H1 (cell line): ENCODE measurements around the gene SLC2A8. TPM values are rescaled to one million over a fixed set of nuclear protein-coding genes. Genes with fewer than 3 reads are reported as not detected.

Experiments used
- CTCF ChIA-PET: fragments of 300-600 bp; sonication (Branson Sonifier 250); formaldehyde crosslinking; loops from one replicate; lab custom pipeline; 2021; ENCODE audit not compliant: partially characterized antibody; lab: Charles Lee
- POLR2A ChIA-PET: fragments of 300-600 bp; sonication (Branson Sonifier 250); formaldehyde crosslinking; loops from one replicate; lab custom pipeline; 2021; ENCODE audit warnings: inconsistent platforms; ENCODE audit not compliant: partially characterized antibody; lab: Charles Lee
- DNase-seq, 2 experiments: peaks; one replicate each; pipeline versions ENCODE4 v3.0.0 to v3.0.0-alpha.2; 2010 to 2022; ENCODE audit warnings: low spot score in 2 of 2, low read depth in 1 of 2, mixed read lengths in 1 of 2
- FAIRE-seq: peaks from 2 replicates; lab custom pipeline; 2011; peaks lifted over from hg19 to GRCh38; lab: Jason Lieb, UNC
- H2AFZ ChIP-seq: 2 replicates; pipeline ENCODE4 v1.8.1; 2012; ENCODE audit warnings: low read length, inconsistent platforms
- H2AK5ac ChIP-seq: 2 replicates; pipeline ENCODE4 v1.6.1; 2013; ENCODE audit warnings: low read depth, low read length
- H2BK120ac ChIP-seq: replicated peaks from 2 replicates; pipeline ENCODE3; 2013; ENCODE audit warnings: low read depth, low read length, inconsistent platforms
- H2BK12ac ChIP-seq: 2 replicates; pipeline ENCODE4 v1.6.1; 2013; ENCODE audit warnings: low read depth, low read length
- H2BK15ac ChIP-seq: 2 replicates; pipeline ENCODE4 v1.6.1; 2013; ENCODE audit warnings: low read length
- H2BK20ac ChIP-seq: 2 replicates; pipeline ENCODE4 v1.6.1; 2013; ENCODE audit warnings: low read length
- H2BK5ac ChIP-seq: 2 replicates; pipeline ENCODE4 v1.6.1; 2013; ENCODE audit warnings: low read depth, low read length
- H3K14ac ChIP-seq: 2 replicates; pipeline ENCODE4 v1.6.1; 2013; ENCODE audit warnings: inconsistent platforms; ENCODE audit not compliant: insufficient read length
- H3K18ac ChIP-seq: 2 replicates; pipeline ENCODE4 v1.6.1; 2013; ENCODE audit warnings: low read length; ENCODE audit errors: extremely low read depth
- H3K23ac ChIP-seq: 2 replicates; pipeline ENCODE4 v1.6.1; 2013; ENCODE audit warnings: inconsistent platforms; ENCODE audit not compliant: insufficient read length
- H3K23me2 ChIP-seq: 2 replicates; pipeline ENCODE4 v1.6.1; 2013; ENCODE audit warnings: low read depth, low read length
- H3K27ac ChIP-seq: 2 replicates; pipeline ENCODE4 v1.6.1; 2011; ENCODE audit warnings: low read depth, low read length, inconsistent platforms
- H3K27me3 ChIP-seq, 4 experiments: replicated peaks in 1 of 4; 1 replicate in 1 of 4; 2 replicates in 3 of 4; pipeline versions ENCODE4 v1.6.1 to v1.8.1; 2011 to 2013; ENCODE audit warnings: low read length in 3 of 4, mild to moderate bottlenecking in 3 of 4, inconsistent platforms in 2 of 4, mixed read lengths in 2 of 4, moderate library complexity in 1 of 4; ENCODE audit not compliant: control insufficient read depth in 3 of 4, insufficient read depth in 3 of 4; ENCODE audit errors: extremely low read depth in 1 of 4
- H3K36me3 ChIP-seq, 4 experiments: 2 replicates each; pipeline versions ENCODE4 v1.6.1 to v1.8.1; 2011 to 2013; ENCODE audit warnings: mild to moderate bottlenecking in 4 of 4, low read length in 3 of 4, moderate library complexity in 2 of 4, control low read depth in 1 of 4, inconsistent platforms in 1 of 4; ENCODE audit not compliant: insufficient read depth in 4 of 4, control insufficient read depth in 2 of 4
- H3K4ac ChIP-seq: replicated peaks from 2 replicates; pipeline ENCODE3; 2013; ENCODE audit warnings: low read length, low read depth, mixed read lengths, inconsistent platforms; ENCODE audit not compliant: insufficient read length
- H3K4me1 ChIP-seq, 4 experiments: replicated peaks in 1 of 4; 1 replicate in 1 of 4; 2 replicates in 3 of 4; pipeline versions ENCODE4 v1.6.1 to v1.8.1; 2011 to 2013; ENCODE audit warnings: low read length in 3 of 4, inconsistent platforms in 2 of 4, mixed read lengths in 1 of 4; ENCODE audit not compliant: insufficient read depth in 4 of 4, control insufficient read depth in 3 of 4
- H3K4me2 ChIP-seq, 2 experiments: 2 replicates each; pipeline versions ENCODE4 v1.6.1 to v1.8.1; 2011 to 2013; ENCODE audit warnings: low read depth in 2 of 2, low read length in 2 of 2, control low read depth in 1 of 2, inconsistent platforms in 1 of 2, mild to moderate bottlenecking in 1 of 2; ENCODE audit not compliant: insufficient read depth in 1 of 2
- H3K4me3 ChIP-seq, 4 experiments: fragments of 200-600, 300-600 bp in 1 of 4; sonication (generic), shearing (Covaris generic), sonication (Bioruptor Twin) in 1 of 4; 2 replicates each; pipeline versions ENCODE4 v1.5.1 to v1.8.1; 2011 to 2016; ENCODE audit warnings: low read length in 4 of 4, low read depth in 3 of 4, control low read depth in 2 of 4, inconsistent platforms in 2 of 4, mild to moderate bottlenecking in 2 of 4, mixed read lengths in 1 of 4, moderate library complexity in 1 of 4; ENCODE audit not compliant: insufficient read depth in 2 of 4; ENCODE audit errors: extremely low read depth in 1 of 4
- H3K56ac ChIP-seq: replicated peaks from 2 replicates; pipeline ENCODE3; 2013; ENCODE audit warnings: low read depth, mild to moderate bottlenecking, mixed read lengths, low read length, inconsistent platforms; ENCODE audit not compliant: insufficient read length
- H3K79me1 ChIP-seq: 2 replicates; pipeline ENCODE4 v1.6.1; 2013; ENCODE audit warnings: low read depth, low read length, control low read depth
- H3K79me2 ChIP-seq, 2 experiments: 2 replicates each; pipeline versions ENCODE4 v1.6.1 to v1.8.1; 2012 to 2013; ENCODE audit warnings: low read length in 2 of 2, mild to moderate bottlenecking in 2 of 2, inconsistent platforms in 1 of 2; ENCODE audit not compliant: insufficient read depth in 2 of 2, control insufficient read depth in 1 of 2
- H3K9ac ChIP-seq, 4 experiments: replicated peaks in 1 of 4; 1 replicate in 1 of 4; 2 replicates in 3 of 4; pipeline versions ENCODE4 v1.6.1 to v1.8.1; 2011 to 2013; ENCODE audit warnings: low read depth in 3 of 4, low read length in 3 of 4, control low read depth in 2 of 4, mild to moderate bottlenecking in 2 of 4, moderate library complexity in 2 of 4, inconsistent platforms in 1 of 4; ENCODE audit errors: extremely low read depth in 1 of 4
- H3K9me3 ChIP-seq, 2 experiments: 2 replicates each; pipeline versions ENCODE4 v1.6.1 to v1.8.1; 2012 to 2013; ENCODE audit warnings: mild to moderate bottlenecking in 2 of 2, moderate library complexity in 2 of 2, control low read depth in 1 of 2, inconsistent platforms in 1 of 2, low read depth in 1 of 2, low read length in 1 of 2, mixed read lengths in 1 of 2; ENCODE audit not compliant: insufficient read depth in 2 of 2
- H4K20me1 ChIP-seq, 2 experiments: replicated peaks in 1 of 2; 2 replicates each; pipeline versions ENCODE3 to v1.8.1; 2011 to 2013; ENCODE audit warnings: inconsistent platforms in 2 of 2, low read length in 2 of 2, mild to moderate bottlenecking in 1 of 2; ENCODE audit not compliant: insufficient read depth in 2 of 2, control insufficient read depth in 1 of 2
- H4K5ac ChIP-seq: 2 replicates; pipeline ENCODE4 v1.6.1; 2013; ENCODE audit warnings: low read length, low read depth, mixed read lengths, inconsistent platforms; ENCODE audit not compliant: insufficient read length
- H4K8ac ChIP-seq: 2 replicates; pipeline ENCODE4 v1.8.0; 2013; ENCODE audit warnings: mild to moderate bottlenecking, moderate library complexity, low read length, inconsistent platforms; ENCODE audit not compliant: insufficient read depth; ENCODE audit errors: extremely low read depth
- H4K91ac ChIP-seq: replicated peaks from 2 replicates; pipeline ENCODE3; 2013; ENCODE audit warnings: low read length, mixed read lengths, inconsistent platforms; ENCODE audit not compliant: insufficient read length
- CBX8 ChIP-seq: fragments of 300-800, 300-1000 bp; sonication (generic); IDR thresholded peaks from 2 replicates; pipeline ENCODE4 v1.7.1; 2016; ENCODE audit warnings: low read depth, low read length, borderline replicate concordance
- RBBP5 ChIP-seq: IDR thresholded peaks from 2 replicates; pipeline ENCODE4 v1.7.1; 2012; ENCODE audit warnings: low read depth, mild to moderate bottlenecking, inconsistent platforms, low read length, moderate library complexity, borderline replicate concordance
- RFX5 ChIP-seq: IDR thresholded peaks from 2 replicates; pipeline ENCODE4 v1.6.1; 2011; ENCODE audit warnings: low read depth, low read length, improper control_type of control experiment, borderline replicate concordance
- WGBS, 2 experiments: shearing (Covaris generic) in 1 of 2; methylation state at CpG; one replicate each; pipeline versions ENCODE4 v1.1.6 to v1.1.7; 2013 to 2015; ENCODE audit warnings: low lambda C conversion rate in 2 of 2, mixed read lengths in 2 of 2, inconsistent platforms in 1 of 2, low coverage in 1 of 2, missing lambda C conversion rate in 1 of 2; ENCODE audit not compliant: insufficient replicate concordance in 2 of 2, insufficient coverage in 1 of 2, insufficient read length in 1 of 2; ENCODE audit errors: extremely low coverage in 1 of 2, missing lambda C conversion rate in 1 of 2; 5-methylcytosine and 5-hydroxymethylcytosine counted together
- polyA plus RNA-seq, 7 experiments: library from polyadenylated mRNA; depleted of rRNA in 3 of 7; stranded (reverse) in 5 of 7; unstranded in 2 of 7; fragments of >200 nt in 5 of 7; fragments of 200-250 nt in 2 of 7; gene quantifications; 1 replicate in 5 of 7; 2 replicates in 1 of 7; 4 replicates in 1 of 7; pipeline versions ENCODE4 v1.2.1 to v1.2.3, GENCODE V29; 2011 to 2013; ENCODE audit warnings: missing spikeins in 2 of 7, mixed read lengths in 2 of 7
- total RNA-seq: library from RNA; stranded (reverse); fragmentation: NEBNext Ultra II Directional; extraction: Animal tissue kit (Norgen Biotek cat#: 25700); gene quantifications from 2 replicates; pipeline ENCODE4 v1.2.1, GENCODE V29; 2021

SLC2A8 gene
- total and polyA plus RNA-seq, 2 of the 8 experiments (the other 6 are each of a cell fraction or from before 2014, with no cell fraction given): 24.6 to 36.4 TPM

- Histone ChIP-seq H2BK15ac (no peak overlapping the region), H2BK12ac (no peak overlapping the region), H2BK20ac (no peak overlapping the region), H4K20me1 (peaks cover 0 to 2% of the 10 kb centered on the region in 2 experiments), H3K4me2 (no peak overlapping the region), H2AFZ (no peak overlapping the region), H2AK5ac (no peak overlapping the region), H3K14ac (no peak overlapping the region), H3K27me3 (no peaks in the 10 kb centered on the region), H3K9me3 (no peaks in the 10 kb centered on the region), H2BK120ac (no peak overlapping the region), H3K56ac (no peak overlapping the region), H3K36me3 (peaks cover 25 to 61% (median 52%) of the 10 kb centered on the region in 4 experiments), H3K27ac (no peak overlapping the region), H3K4ac (no peak overlapping the region), H4K91ac (no peak overlapping the region), H2BK5ac (no peak overlapping the region), H3K23ac (no peak overlapping the region), H3K18ac (no peak overlapping the region), H3K79me1 (no peaks in the 10 kb centered on the region), H3K4me3 (no peak overlapping the region)
- ChIA-PET CTCF (no interaction called here), POLR2A (interaction anchor here (5.9 to 11.3 kb wide), 2 partner anchors 8 to 15 kb away, joined by 45 to 125 read pairs; partner anchors contain the start of genes LRSAM1 and RPL12)
- FAIRE-seq: no peak
- DNase-seq: no peak
- TF ChIP-seq RFX5 (no peak), CBX8 (no peak), RBBP5 (no peak)
- TF ChIP-seq, all 59 proteins: peak for 0
- Histone ChIP-seq H3K9ac (no peak overlapping the region), H4K8ac (no peak overlapping the region), H3K4me1 (no peaks in the 10 kb centered on the region), H4K5ac (no peak overlapping the region), H3K79me2 (no peaks in the 10 kb centered on the region), H3K23me2 (no peaks in the 10 kb centered on the region)
- 96% methylated on average over 9 of the region's 9 CpGs; no CpG with 5 or more reads in 1 of the 2 experiments for WGBS, 2 experiments
Observed at GRCh38 chr9:127438394-127438793, 41.4 kb downstream of the SLC2A8 start.
